Thyroid gland (tissue), 4 donors: Measurements from ENCODE around the gene CRYGA. TPM values are rescaled to one million over a fixed set of nuclear protein-coding genes. Genes with fewer than 3 reads are reported as not detected.

Experiments used
- DNase-seq, 2 donors: peaks; one replicate each; pipeline ENCODE4 v3.0.0-alpha.2; 2019
- H3K27ac ChIP-seq, 3 donors: fragments of 200-600 bp; sonication (generic); 1 replicate in 2 of 3; 2 replicates in 1 of 3; pipeline ENCODE4 v1.5.1; 2016 to 2019; ENCODE audit warnings: mild to moderate bottlenecking in 1 of 3, moderate library complexity in 1 of 3
- H3K27me3 ChIP-seq: fragments of 200-600 bp; sonication (generic); one replicate; pipeline ENCODE4 v1.5.1; 2019
- H3K36me3 ChIP-seq, 2 donors: fragments of 200-600 bp; sonication (generic); one replicate each; pipeline ENCODE4 v1.5.1; 2016 to 2019
- H3K4me1 ChIP-seq, 2 donors: fragments of 200-600 bp; sonication (generic); one replicate each; pipeline ENCODE4 v1.5.1; 2017 to 2019
- H3K4me3 ChIP-seq, 3 donors: fragments of 200-600 bp; sonication (generic); replicated peaks in 1 of 3; 1 replicate in 2 of 3; 2 replicates in 1 of 3; pipeline ENCODE4 v1.5.1; 2016; ENCODE audit warnings: mild to moderate bottlenecking in 1 of 3
- H3K9me3 ChIP-seq: fragments of 200-600 bp; sonication (generic); one replicate; pipeline ENCODE4 v1.5.1; 2017
- POLR2A ChIP-seq, 2 donors: fragments of 450-650 bp; IDR thresholded peaks; one replicate each; pipeline ENCODE4 v1.6.1; 2017; ENCODE audit warnings: antibody characterized with exemption in 2 of 2, mild to moderate bottlenecking in 2 of 2, moderate library complexity in 1 of 2
- WGBS, 2 donors: methylation state at CpG; one replicate each; pipeline ENCODE4 v1.1.5; 2017; 5-methylcytosine and 5-hydroxymethylcytosine counted together
- intact Hi-C: fragments of 100-400 bp; cut with DNase I; formaldehyde crosslinking; loops from one replicate; pipeline ENCODE4 v1.15.1; 2023
- total RNA-seq, 4 donors: library from RNA; depleted of rRNA; stranded (reverse); fragments of >200 nt; gene quantifications; one replicate each; pipeline ENCODE4 v1.2.3, GENCODE V29; 2016
- TF ChIP-seq, protein P1 (sequence below), 6 experiments: fragments of 200-600 bp in 3 of 6; fragments of 450-650 bp in 3 of 6; sonication (generic) in 3 of 6; IDR thresholded peaks; one replicate each; pipeline ENCODE4 v1.5.1; 2016 to 2019; ENCODE audit warnings: antibody characterized with exemption in 6 of 6, mild to moderate bottlenecking in 2 of 6, inconsistent platforms in 1 of 6, moderate library complexity in 1 of 6

CRYGA gene, protein sequence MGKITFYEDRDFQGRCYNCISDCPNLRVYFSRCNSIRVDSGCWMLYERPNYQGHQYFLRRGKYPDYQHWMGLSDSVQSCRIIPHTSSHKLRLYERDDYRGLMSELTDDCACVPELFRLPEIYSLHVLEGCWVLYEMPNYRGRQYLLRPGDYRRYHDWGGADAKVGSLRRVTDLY
- not detected for total RNA-seq

DNA sequence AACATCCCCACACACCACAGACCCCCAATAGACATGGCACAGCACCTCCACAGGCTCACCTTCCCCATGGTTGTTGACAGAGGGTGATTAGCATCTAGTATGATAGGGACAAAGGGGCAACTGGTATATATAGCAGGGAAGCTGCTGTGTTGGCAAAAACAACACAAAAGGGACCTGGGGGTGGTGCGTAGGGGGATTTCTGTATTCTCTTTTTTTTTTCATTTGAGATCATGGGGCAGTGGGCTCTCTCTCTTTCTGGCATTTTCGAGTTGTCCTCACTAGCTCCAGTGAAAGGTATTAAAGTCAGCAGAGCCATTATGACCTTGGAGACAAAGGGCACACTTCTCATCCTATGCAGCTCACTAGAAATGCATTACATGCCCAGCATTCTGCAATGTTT, at the start of gene CRYGA:
TSS of gene CRYGA (minus strand) at position 101 of the 400 bp plus-strand sequence. CDS start at position 68, 33 bp downstream.
- intact Hi-C loops: no loop called here
- DNase-seq: no peak

DNA sequence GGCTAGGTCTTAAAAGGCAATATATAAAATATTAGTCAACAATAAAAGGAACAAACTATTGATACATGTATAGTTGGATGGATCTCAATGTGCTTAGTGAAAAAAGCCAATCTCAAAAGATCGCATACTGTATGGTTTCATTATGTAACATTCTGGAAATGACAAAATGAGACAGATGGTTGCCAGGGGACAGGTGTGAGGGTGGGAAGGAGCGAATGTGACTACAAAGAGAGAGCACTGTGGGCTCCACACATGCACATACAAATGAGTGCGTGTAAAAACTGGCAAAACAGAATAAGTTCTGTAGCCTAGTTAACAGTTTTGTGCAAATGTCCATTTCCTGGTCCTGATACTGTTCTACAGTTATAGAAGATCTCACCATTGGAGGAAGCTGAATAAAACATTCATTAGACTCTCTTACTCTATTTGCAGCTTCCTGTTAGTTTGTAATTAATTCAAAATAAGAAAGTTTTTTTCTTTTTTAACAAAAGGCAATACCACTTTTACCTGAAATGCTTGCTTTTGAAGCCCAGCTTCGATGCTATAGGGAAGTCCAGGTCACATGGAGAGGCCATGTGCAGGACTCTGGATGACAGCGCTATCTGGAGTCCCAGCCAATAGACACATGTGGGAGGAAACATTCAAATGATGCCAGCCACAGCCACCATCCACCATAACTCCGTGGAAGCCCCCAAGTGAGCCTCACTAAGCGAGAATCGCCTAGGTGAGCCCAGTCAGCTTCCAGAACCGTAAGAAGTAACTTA, 47.5 kb upstream of the CRYGA start:
- DNase-seq: no peak
- Histone ChIP-seq H3K9me3 (no peaks in the 10 kb centered on the region), H3K4me1 (no peaks in the 10 kb centered on the region), H3K27me3 (no peaks in the 10 kb centered on the region), H3K36me3 (no peaks in the 10 kb centered on the region), H3K4me3 (no peak overlapping the region), H3K27ac (no peak overlapping the region)
- TF ChIP-seq, protein P1, sequence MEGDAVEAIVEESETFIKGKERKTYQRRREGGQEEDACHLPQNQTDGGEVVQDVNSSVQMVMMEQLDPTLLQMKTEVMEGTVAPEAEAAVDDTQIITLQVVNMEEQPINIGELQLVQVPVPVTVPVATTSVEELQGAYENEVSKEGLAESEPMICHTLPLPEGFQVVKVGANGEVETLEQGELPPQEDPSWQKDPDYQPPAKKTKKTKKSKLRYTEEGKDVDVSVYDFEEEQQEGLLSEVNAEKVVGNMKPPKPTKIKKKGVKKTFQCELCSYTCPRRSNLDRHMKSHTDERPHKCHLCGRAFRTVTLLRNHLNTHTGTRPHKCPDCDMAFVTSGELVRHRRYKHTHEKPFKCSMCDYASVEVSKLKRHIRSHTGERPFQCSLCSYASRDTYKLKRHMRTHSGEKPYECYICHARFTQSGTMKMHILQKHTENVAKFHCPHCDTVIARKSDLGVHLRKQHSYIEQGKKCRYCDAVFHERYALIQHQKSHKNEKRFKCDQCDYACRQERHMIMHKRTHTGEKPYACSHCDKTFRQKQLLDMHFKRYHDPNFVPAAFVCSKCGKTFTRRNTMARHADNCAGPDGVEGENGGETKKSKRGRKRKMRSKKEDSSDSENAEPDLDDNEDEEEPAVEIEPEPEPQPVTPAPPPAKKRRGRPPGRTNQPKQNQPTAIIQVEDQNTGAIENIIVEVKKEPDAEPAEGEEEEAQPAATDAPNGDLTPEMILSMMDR (IDR thresholded peaks at IDR 0.05): no peak
- no peak for TF ChIP-seq POLR2A (IDR thresholded peaks at IDR 0.05)
- intact Hi-C loops: no loop called here
- 92 to 94% methylated on average over 9 of the region's 9 CpGs for WGBS, 2 donors

More for the DNA sequence above, at the start of gene CRYGA:
- H3K27me3 ChIP-seq: no peaks in the 10 kb centered on the region
- TF ChIP-seq, protein P1 (IDR thresholded peaks at IDR 0.05): no peak
- TF ChIP-seq POLR2A (IDR thresholded peaks at IDR 0.05): no peak
- WGBS, 2 donors: 71% methylated on average over 2 of the region's 2 CpGs
- H3K27ac ChIP-seq: no peak within 1 kb of the TSS
- no peaks in the 10 kb centered on the region for H3K9me3 ChIP-seq
- H3K36me3 ChIP-seq: no peaks in the 10 kb centered on the region
- H3K4me3 ChIP-seq: no peak within 1 kb of the TSS
- no peaks in the 10 kb centered on the region for H3K4me1 ChIP-seq

DNA sequence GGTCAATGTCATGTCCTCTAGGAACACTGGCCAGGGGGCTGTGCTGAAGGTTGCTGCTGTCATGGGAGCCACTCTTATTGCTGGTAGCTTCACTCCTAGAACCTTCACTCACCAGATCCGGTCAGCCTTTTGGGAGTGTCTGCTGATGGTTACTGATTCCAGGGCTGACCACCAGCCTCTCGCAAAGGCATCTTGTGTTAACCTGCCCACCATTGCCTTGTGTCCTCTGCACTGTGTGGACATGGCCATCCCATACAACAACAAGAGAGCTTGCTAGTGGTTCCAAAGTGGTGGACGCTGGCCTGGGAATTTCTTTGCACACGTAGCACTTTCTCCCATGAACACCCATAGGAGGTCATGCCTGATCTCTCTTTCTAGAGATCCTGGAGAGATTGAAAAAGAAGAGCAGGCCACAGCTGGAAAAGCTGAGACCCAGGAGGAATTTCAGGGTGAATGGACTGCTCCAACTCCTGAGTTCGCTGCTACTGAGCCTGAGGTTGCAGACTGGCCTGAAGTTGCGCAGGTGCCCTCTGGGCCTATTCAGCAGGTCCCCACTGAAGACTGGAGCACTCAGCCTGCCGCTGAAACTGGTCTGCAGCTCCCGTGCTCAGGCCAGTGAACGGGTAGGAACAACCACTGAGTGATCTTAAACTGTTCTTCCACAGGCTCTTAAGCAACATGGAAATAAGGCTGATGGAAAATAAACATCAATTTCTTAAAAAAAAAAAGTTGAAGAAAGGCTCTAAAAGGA, 45.1 kb upstream of the CRYGA start:
- intact Hi-C loops: no loop called here
- Histone ChIP-seq H3K36me3 (no peaks in the 10 kb centered on the region), H3K4me1 (no peaks in the 10 kb centered on the region), H3K27ac (no peak overlapping the region), H3K9me3 (no peaks in the 10 kb centered on the region), H3K4me3 (no peak overlapping the region), H3K27me3 (no peaks in the 10 kb centered on the region)
- TF ChIP-seq, protein P1 (IDR thresholded peaks at IDR 0.05): no peak
- no peak for TF ChIP-seq POLR2A (IDR thresholded peaks at IDR 0.05)
- 74 to 77% methylated on average over 9 of the region's 9 CpGs for WGBS, 2 donors
- DNase-seq: no peak

DNA sequence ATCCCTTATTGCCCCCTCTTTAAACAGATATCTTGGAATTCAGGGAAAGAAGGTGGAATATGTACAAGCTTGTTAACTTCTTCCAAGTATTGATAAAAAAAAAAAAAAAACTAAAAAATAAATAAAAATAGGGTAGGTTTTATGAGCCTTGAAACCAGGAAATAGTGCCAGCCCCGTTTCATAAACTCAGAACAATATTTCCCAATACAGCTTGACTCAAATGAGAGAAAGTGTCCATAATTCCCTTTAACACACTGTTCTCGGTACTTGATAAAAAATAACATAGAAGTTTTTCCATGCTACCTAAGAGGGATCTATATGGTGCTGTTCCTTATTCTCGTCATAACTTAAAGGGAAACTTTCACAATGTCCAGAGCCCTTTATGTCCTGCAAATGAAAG, 44.4 kb upstream of the CRYGA start:
- H3K4me3 ChIP-seq: no peak overlapping the region
- H3K4me1 ChIP-seq: no peaks in the 10 kb centered on the region
- H3K36me3 ChIP-seq: no peaks in the 10 kb centered on the region
- H3K27ac ChIP-seq: no peak overlapping the region
- TF ChIP-seq POLR2A (IDR thresholded peaks at IDR 0.05): no peak
- TF ChIP-seq, protein P1 (IDR thresholded peaks at IDR 0.05): no peak
- intact Hi-C loops: no loop called here
- DNase-seq: no peak
- no peaks in the 10 kb centered on the region for H3K9me3 ChIP-seq
- WGBS, 2 donors: 84 to 93% methylated on average over 3 of the region's 3 CpGs
- H3K27me3 ChIP-seq: no peaks in the 10 kb centered on the region
